SKM-1 (cell line): ENCODE results near the gene ALDH4A1.
"Not testable (repeated sequence)": the region's sequence is repeated elsewhere in the genome, so short reads cannot be mapped to it uniquely, and the experiment has no call there.

ENCODE experiments used
- DNase-seq: peaks from one replicate; lab custom pipeline; 2025; ENCODE audit not compliant: unreplicated experiment; lab: John Stamatoyannopoulos, UW

The ALDH4A1 gene

DNA sequence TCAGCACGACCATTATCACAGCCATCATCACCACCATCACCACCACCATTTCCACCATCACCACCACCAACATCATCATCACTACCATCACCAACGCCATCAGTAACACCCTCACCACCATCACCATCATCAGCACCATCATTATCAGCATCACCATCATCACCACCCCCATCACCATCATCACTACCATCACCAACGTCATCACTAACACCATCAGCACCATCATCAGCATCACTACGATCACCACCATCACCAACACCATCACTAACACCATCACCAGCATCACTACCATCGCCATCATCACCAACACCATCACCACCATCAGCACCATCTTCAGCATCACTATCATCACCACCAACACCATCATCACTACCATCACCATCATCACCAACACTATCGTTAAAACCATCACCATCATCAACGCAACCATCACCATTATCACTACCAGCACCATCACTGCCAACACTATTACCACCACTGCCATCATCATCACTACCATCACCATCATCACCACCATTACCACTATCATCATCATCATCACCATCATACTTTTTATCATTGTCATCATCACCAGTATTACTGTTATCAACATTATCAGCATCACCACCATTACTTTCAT lies 44.2 kb downstream of the ALDH4A1 start:
- no peak for DNase-seq

DNA sequence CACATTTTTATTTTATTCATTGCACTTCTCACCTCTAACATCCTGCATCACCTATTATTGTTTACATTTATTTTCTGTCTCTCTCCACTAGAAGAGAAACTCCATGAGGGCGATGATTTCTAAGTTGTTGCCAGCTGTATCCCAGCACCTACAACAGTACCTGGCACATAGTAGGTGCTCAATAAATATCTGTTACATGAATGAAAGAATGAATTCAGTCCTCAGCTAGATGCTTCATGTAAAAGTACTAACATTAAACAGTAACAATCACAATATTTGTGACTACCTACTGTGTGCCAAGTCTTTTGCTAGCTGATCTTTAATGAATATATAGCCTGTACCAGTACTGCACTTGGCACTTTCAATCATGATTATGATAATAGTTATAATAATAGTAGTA lies 45.9 kb downstream of the ALDH4A1 start:
- no peak for DNase-seq

DNA sequence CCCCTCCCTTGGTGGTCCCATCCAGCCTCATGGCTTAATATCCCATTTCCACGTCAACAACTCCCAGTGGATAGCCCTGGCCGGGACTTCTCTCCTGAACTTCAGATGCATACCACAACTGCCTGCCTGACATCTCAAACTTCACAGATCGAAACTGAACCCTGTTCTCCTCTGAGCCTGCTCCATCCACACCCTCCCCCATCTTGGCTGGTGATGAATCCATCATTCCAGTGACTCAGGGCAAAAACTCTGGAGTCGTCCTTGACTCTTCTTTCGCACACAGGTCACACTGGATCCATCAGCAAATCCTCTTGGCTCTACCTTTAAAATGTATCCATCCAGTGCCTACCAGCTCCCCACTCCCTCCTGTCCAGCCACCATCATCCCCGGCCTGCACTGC lies 46.8 kb downstream of the ALDH4A1 start:
- DNase-seq, result no peak

DNA sequence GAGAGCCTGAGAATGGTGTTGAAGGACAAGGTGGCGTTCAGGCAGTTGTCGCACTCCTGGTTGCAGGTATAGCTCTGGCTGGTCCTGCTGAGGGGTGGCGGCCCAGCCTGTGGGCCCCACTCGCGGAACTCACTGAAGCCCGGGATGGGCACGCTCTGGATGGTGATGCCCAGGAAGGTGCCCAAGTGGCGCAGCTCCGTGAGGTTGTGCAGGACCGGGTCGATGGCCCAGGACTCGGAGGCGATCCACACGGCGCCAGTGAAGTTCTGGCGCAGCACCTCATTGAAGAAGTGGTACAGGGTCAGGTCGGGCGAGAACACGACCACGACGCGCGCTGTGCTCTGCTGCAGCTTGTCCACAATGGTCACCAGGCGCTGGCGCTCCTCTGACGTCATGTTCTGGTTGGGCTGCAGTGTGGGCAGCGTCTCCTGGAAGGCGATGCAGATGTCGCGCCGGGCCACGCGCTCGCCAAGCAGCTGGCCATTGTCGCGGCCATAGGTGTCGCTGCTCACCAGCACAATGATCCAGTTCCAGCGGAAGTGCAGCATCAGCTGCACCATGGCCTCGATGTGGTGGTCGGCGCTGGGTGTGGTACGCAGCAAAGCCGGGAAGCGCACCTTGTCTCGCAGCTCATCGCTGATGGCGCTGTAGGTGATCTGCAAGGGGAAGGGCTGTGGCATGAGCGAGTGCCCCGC lies 47.9 kb downstream of the ALDH4A1 start:
- no peak for DNase-seq

DNA sequence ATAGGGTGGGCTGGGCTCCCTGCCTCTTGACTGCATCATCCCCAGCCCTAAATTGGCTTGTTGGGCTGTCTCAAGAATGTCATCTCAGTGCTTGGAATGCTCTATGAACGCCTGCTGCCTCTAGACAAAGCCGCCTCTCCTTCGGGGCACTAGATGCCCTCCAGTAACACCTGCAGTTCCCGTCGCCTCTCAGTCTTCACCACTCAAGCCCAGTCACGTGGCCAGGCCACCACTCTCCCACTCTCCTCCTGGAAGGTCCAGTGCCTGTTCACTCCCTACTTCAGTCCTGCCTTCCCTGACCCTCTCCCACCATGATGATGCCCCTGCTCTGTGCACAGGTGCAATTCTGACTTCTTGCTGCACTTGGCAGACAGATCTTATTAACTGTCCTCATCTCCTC lies 49.9 kb downstream of the ALDH4A1 start:
- no peak for DNase-seq

DNA sequence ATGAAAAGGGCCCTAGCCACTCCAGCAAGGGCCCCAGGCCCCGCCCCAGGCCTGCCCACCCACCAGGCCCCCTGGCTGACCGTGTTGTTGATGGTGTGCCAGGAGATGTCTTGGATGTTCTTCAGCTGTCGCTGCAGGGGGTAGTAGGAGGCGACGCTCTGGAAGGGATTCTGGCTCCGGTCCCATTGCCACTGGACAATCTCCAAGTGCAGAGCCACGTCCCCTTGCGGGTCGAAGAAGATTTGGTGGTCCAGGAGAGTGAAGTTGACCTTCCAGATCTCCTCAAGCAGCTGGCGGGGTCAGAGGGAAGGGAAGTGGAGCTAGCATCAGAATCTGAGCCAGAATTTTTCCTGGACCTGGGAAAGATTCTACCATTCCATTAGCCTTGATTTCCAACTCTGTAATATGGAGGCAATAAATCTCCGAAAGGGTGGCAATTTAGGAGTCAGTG lies 53.1 kb downstream of the ALDH4A1 start:
- DNase-seq, result no peak

DNA sequence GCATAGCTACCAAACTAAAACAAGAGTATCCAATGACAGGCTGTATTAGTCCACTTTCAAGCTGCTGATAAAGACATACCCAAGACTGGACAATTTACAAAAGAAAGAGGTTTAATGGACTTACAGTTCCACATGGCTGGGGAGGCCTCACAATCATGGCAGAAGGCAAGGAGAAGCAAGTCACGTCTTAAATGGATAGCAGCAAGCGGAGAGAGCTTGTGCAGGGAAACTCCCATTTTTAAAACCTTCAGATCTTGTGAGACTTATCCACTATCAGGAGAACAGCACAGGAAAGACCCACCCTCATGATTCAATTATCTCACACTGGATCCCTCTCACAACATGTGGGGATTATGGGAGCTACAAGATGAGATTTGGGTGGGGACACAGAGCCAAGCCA lies 54.6 kb downstream of the ALDH4A1 start:
- DNase-seq, result not testable (repeated sequence)

DNA sequence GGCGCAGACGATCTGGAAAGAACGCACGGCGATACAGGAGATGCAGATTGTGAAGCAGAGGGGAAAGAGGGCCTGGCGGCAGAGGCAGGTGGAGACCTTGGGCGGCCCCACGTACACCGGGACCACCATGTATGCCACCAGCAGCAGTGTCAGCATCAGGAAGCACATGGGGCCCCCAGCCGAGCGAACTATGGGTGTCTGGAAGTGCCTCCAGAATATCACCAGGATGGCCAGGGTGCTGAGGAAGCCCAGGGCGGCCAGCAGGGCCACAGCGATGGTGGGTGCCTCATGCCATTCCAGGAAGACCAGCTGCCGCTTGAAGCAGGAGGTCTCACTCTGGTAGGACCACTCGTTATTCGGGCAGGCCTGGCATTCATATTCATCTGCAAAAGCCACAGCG lies 62.2 kb downstream of the ALDH4A1 start:
- DNase-seq, result no peak

DNA sequence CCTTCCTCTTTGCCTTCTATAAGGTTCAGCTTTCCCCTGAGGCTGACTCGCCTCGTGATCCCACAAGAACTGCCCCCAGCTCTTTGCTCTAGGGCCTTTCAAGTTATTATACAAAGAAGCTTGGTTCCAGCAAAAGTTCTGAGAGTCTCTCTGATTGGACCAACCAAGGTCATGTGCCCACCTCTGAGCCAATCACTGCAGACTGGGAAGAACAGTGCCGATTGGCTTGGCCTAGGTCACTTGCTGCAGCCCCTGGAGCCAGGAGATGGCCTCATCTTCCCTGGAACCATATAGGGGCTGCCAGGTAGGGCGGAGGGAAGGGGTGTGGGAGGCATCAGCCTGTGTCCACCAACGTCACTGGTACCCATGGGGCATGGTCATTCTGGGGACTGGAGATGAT lies 65.7 kb downstream of the ALDH4A1 start:
- no peak for DNase-seq

DNA sequence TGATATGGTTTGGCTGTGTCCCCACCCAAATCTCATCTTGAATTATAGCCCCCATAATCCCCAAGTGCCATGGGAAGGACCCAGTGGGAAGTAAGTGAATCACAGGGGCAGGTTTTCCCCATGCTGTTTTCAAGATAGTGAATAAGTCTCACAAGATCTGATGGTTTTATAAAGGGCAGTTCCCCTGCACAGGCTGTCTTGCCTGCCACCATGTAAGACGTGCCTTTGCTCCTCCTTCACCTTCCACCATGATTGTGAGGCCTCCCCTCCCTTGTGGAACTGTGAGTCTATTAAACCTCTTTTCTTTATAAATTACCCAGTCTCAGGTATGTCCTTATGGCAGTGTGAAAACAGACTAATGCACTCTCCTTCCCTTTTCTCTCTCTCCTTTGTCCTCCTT lies 70.0 kb downstream of the ALDH4A1 start:
- DNase-seq, result not testable (repeated sequence)

DNA sequence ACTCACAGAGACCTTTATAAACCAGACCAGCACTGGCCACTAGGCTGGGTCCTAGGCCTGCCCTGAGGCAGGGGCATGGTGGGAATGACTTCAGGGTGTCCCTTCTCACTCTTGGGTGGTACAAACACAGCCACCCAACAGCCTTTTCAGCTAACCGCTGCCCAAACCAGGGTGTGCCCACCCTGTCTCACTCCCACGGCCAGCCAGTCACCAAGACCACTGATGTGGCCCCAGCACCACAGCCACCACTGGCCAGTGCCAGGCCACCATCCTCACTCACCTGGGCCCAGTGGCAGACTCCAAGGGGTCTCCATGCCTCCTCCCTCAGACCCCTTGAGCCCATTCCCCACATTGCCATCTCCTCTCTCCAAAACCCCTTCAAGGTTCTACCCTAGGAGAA lies 70.7 kb downstream of the ALDH4A1 start:
- no peak for DNase-seq

DNA sequence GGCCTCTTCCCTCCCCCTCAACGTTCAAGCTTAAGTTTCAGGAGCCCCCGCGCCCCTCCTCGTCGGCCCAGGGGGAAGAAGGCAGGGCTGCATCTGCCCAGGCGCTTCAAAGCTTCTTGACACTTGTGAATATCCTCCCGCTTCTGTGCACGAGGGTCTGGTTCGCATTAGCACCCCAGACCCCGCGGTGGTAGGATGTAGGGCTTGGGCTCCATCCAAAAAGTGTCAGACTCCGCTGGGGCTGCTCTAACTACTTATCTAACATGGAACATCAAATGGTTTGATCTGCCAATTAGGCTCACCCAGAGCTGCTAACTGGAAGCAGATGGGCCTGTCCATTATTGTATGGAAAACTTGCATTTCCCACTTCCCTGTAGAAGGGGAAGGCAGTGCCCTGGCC lies 71.8 kb downstream of the ALDH4A1 start:
- DNase-seq, result no peak

DNA sequence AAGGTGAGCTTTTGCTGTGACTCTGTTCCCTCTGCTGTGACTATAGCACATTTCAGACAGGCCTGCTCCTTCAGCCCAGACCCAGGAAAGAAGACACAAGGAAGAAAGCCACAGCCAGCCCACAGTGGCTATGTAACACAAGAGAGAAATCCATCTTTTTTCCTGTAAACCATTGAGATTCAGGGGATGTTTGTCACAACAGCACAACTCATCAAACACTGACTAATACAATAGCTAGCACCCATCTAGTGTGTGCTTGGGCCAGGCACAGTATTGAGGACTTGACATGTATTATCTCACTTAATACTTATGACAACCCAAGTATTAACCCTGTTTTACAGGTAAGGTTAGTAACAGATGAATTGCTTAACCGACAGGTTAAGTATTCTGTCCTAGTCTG lies 72.7 kb downstream of the ALDH4A1 start:
- no peak for DNase-seq

DNA sequence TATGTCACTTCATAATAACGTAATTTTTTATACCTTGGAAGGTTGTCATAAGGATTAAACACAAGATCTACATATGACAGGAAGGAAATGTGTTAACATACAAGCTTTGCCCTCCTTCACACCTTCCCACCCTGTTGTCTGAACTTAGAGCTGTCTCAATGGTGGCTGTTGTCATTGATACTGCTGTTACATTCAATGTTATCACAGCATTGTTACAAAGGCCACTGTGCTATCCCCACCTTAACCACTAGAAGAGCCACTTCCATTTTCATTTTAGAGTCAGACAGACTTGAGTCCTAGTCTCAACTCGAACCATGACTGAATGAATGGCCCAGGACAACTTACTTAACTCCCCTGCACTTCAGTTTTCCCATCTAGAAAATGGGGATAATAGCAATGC lies 74.1 kb downstream of the ALDH4A1 start:
- no peak for DNase-seq

DNA sequence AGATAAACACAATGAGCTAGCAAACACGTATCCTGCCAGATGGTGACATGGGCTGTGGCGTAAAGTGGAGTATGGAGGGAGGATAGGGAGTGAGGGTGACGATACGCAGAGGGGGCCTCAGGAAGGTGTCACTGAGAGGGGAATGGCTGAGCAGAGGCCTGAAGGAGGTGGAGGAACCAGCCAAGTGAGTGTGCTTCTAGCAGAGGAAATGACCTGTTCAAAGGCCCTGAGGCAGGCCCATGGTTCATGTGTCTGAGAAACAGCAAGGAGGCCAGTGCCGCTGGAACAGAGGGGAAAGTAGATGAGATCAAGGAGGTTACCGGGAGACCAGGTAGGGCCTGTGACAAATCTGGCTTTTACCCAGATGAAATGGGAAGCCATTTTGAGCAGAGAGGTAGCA lies 78.9 kb downstream of the ALDH4A1 start:
- DNase-seq, result no peak
